Measurements from ENCODE around the gene COQ8A. TPM values are rescaled to one million over a fixed set of nuclear protein-coding genes. Genes with fewer than 3 reads are reported as not detected.

Gene COQ8A
- total and polyA plus RNA-seq, 2 experiments from 2014 or later, result 25.2 to 37.4 TPM

DNA sequence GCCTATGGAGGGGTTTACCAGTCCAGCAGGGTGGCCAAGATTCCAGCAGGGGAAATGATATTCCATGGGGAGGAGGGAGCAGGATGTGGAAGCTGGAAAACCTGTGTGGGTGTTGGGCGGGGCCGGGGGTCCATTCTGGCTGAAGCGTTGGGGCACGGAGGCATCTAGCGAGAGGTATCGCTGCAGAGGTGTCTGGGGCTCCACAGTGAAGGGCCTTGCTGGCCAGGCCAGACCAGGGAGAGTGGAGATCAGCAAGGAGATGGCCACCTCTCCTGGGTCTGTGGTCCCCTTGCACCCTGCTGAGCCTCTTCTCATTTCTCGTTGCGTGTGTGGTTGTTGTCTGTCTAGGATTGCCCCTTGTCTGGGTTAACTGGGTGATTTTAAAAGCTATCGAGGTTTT is 6.2 kb downstream of the COQ8A start:
- Mint-ChIP-seq H3K27ac (peak overlapping the region; percentile 41; the same call in 1 of the 2 replicates), H3K36me3 (ENCODE audit: low read depth) (peaks cover 4% of the 10 kb centered on the region; the same call in 2 of the 3 replicates), H3K4me1 (peaks cover 48% of the 10 kb centered on the region), H3K9me3 (peaks cover 5% of the 10 kb centered on the region; the same call in 1 of the 3 replicates), H3K4me3 (no peak overlapping the region), H3K27me3 (ENCODE audit: insufficient read depth, low read depth, poor library complexity) (peaks cover 11% of the 10 kb centered on the region)
- no peak for ATAC-seq
- no peak overlapping the region for H3K27ac ChIP-seq (ENCODE audit: low read depth)
- H3K27me3 ChIP-seq (ENCODE audit: insufficient read depth), result no peaks in the 10 kb centered on the region
- peaks cover 8% of the 10 kb centered on the region; the same call in 1 of the 2 replicates for H4K20me1 ChIP-seq (replicated peaks; ENCODE audit: insufficient read depth)
- peaks cover 28% of the 10 kb centered on the region for H3K4me1 ChIP-seq (ENCODE audit: insufficient read depth)
- H3K4me3 ChIP-seq, result no peak overlapping the region
- H3K36me3 ChIP-seq (ENCODE audit: insufficient read depth), result no peaks in the 10 kb centered on the region
- no peak for DNase-seq (ENCODE audit: low spot score)
- no peak overlapping the region for H2AFZ ChIP-seq
- no peaks in the 10 kb centered on the region for H3F3A ChIP-seq (replicated peaks; ENCODE audit: low read depth)
- TF ChIP-seq NANOG (IDR thresholded peaks at IDR 0.05; ENCODE audit: borderline replicate concordance) (no peak), ZNF114 (CRISPR knock-in tag; IDR thresholded peaks at IDR 0.05) (no peak), POLR2AphosphoS5 (IDR thresholded peaks at IDR 0.05; ENCODE audit: low read depth) (no peak), EZH2phosphoT487 (IDR thresholded peaks at IDR 0.05; ENCODE audit: unreplicated experiment) (no peak), STAT1 (IDR thresholded peaks at IDR 0.05; ENCODE audit: unreplicated experiment) (no peak), EZH2 (IDR thresholded peaks at IDR 0.05; ENCODE audit: low read depth, unreplicated experiment) (no peak), CREB1 (CRISPR knock-in tag; IDR thresholded peaks at IDR 0.05; ENCODE audit: low read depth) (no peak), JUNB (IDR thresholded peaks at IDR 0.05; ENCODE audit: unreplicated experiment) (no peak), ZNF331 (CRISPR knock-in tag; IDR thresholded peaks at IDR 0.05; ENCODE audit: low read depth) (no peak)
- TF ChIP-seq, protein P1, sequence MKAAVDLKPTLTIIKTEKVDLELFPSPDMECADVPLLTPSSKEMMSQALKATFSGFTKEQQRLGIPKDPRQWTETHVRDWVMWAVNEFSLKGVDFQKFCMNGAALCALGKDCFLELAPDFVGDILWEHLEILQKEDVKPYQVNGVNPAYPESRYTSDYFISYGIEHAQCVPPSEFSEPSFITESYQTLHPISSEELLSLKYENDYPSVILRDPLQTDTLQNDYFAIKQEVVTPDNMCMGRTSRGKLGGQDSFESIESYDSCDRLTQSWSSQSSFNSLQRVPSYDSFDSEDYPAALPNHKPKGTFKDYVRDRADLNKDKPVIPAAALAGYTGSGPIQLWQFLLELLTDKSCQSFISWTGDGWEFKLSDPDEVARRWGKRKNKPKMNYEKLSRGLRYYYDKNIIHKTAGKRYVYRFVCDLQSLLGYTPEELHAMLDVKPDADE (IDR thresholded peaks at IDR 0.05), result no peak
- TF ChIP-seq, protein P2, sequence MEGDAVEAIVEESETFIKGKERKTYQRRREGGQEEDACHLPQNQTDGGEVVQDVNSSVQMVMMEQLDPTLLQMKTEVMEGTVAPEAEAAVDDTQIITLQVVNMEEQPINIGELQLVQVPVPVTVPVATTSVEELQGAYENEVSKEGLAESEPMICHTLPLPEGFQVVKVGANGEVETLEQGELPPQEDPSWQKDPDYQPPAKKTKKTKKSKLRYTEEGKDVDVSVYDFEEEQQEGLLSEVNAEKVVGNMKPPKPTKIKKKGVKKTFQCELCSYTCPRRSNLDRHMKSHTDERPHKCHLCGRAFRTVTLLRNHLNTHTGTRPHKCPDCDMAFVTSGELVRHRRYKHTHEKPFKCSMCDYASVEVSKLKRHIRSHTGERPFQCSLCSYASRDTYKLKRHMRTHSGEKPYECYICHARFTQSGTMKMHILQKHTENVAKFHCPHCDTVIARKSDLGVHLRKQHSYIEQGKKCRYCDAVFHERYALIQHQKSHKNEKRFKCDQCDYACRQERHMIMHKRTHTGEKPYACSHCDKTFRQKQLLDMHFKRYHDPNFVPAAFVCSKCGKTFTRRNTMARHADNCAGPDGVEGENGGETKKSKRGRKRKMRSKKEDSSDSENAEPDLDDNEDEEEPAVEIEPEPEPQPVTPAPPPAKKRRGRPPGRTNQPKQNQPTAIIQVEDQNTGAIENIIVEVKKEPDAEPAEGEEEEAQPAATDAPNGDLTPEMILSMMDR (conservative IDR thresholded peaks at IDR 0.05; ENCODE audit: low read depth in 2 of 2), result no peak
- TF ChIP-seq, protein P3, sequence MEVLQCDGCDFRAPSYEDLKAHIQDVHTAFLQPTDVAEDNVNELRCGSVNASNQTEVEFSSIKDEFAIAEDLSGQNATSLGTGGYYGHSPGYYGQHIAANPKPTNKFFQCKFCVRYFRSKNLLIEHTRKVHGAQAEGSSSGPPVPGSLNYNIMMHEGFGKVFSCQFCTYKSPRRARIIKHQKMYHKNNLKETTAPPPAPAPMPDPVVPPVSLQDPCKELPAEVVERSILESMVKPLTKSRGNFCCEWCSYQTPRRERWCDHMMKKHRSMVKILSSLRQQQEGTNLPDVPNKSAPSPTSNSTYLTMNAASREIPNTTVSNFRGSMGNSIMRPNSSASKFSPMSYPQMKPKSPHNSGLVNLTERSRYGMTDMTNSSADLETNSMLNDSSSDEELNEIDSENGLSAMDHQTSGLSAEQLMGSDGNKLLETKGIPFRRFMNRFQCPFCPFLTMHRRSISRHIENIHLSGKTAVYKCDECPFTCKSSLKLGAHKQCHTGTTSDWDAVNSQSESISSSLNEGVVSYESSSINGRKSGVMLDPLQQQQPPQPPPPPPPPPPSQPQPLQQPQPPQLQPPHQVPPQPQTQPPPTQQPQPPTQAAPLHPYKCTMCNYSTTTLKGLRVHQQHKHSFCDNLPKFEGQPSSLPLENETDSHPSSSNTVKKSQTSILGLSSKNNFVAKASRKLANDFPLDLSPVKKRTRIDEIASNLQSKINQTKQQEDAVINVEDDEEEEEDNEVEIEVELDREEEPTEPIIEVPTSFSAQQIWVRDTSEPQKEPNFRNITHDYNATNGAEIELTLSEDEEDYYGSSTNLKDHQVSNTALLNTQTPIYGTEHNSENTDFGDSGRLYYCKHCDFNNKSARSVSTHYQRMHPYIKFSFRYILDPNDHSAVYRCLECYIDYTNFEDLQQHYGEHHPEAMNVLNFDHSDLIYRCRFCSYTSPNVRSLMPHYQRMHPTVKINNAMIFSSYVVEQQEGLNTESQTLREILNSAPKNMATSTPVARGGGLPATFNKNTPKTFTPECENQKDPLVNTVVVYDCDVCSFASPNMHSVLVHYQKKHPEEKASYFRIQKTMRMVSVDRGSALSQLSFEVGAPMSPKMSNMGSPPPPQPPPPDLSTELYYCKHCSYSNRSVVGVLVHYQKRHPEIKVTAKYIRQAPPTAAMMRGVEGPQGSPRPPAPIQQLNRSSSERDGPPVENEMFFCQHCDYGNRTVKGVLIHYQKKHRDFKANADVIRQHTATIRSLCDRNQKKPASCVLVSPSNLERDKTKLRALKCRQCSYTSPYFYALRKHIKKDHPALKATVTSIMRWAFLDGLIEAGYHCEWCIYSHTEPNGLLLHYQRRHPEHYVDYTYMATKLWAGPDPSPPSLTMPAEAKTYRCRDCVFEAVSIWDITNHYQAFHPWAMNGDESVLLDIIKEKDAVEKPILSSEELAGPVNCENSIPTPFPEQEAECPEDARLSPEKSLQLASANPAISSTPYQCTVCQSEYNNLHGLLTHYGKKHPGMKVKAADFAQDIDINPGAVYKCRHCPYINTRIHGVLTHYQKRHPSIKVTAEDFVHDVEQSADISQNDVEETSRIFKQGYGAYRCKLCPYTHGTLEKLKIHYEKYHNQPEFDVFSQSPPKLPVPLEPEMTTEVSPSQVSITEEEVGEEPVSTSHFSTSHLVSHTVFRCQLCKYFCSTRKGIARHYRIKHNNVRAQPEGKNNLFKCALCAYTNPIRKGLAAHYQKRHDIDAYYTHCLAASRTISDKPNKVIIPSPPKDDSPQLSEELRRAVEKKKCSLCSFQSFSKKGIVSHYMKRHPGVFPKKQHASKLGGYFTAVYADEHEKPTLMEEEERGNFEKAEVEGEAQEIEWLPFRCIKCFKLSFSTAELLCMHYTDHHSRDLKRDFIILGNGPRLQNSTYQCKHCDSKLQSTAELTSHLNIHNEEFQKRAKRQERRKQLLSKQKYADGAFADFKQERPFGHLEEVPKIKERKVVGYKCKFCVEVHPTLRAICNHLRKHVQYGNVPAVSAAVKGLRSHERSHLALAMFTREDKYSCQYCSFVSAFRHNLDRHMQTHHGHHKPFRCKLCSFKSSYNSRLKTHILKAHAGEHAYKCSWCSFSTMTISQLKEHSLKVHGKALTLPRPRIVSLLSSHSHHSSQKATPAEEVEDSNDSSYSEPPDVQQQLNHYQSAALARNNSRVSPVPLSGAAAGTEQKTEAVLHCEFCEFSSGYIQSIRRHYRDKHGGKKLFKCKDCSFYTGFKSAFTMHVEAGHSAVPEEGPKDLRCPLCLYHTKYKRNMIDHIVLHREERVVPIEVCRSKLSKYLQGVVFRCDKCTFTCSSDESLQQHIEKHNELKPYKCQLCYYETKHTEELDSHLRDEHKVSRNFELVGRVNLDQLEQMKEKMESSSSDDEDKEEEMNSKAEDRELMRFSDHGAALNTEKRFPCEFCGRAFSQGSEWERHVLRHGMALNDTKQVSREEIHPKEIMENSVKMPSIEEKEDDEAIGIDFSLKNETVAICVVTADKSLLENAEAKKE (CRISPR knock-in tag; IDR thresholded peaks at IDR 0.05), result no peak
- TF ChIP-seq, protein P4, sequence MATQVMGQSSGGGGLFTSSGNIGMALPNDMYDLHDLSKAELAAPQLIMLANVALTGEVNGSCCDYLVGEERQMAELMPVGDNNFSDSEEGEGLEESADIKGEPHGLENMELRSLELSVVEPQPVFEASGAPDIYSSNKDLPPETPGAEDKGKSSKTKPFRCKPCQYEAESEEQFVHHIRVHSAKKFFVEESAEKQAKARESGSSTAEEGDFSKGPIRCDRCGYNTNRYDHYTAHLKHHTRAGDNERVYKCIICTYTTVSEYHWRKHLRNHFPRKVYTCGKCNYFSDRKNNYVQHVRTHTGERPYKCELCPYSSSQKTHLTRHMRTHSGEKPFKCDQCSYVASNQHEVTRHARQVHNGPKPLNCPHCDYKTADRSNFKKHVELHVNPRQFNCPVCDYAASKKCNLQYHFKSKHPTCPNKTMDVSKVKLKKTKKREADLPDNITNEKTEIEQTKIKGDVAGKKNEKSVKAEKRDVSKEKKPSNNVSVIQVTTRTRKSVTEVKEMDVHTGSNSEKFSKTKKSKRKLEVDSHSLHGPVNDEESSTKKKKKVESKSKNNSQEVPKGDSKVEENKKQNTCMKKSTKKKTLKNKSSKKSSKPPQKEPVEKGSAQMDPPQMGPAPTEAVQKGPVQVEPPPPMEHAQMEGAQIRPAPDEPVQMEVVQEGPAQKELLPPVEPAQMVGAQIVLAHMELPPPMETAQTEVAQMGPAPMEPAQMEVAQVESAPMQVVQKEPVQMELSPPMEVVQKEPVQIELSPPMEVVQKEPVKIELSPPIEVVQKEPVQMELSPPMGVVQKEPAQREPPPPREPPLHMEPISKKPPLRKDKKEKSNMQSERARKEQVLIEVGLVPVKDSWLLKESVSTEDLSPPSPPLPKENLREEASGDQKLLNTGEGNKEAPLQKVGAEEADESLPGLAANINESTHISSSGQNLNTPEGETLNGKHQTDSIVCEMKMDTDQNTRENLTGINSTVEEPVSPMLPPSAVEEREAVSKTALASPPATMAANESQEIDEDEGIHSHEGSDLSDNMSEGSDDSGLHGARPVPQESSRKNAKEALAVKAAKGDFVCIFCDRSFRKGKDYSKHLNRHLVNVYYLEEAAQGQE (IDR thresholded peaks at IDR 0.05; ENCODE audit: unreplicated experiment), result no peak
- no peaks in the 10 kb centered on the region for H3K9me2 ChIP-seq (ENCODE audit: insufficient read depth)
- H3K4me2 ChIP-seq, result no peak overlapping the region
- H3K79me2 ChIP-seq (replicated peaks; ENCODE audit: insufficient read depth), result peaks cover 85% of the 10 kb centered on the region
